NCI-H1930 (cell line): ENCODE results near the gene CHKB.

Experiments used
- DNase-seq, 2 experiments: peaks; one replicate each; lab custom pipeline; 2025; lab: John Stamatoyannopoulos, UW

CHKB gene

GRCh38 chr22:50597097-50597496, 14.4 kb upstream of the CHKB start:
- DNase-seq: no peak

DNA sequence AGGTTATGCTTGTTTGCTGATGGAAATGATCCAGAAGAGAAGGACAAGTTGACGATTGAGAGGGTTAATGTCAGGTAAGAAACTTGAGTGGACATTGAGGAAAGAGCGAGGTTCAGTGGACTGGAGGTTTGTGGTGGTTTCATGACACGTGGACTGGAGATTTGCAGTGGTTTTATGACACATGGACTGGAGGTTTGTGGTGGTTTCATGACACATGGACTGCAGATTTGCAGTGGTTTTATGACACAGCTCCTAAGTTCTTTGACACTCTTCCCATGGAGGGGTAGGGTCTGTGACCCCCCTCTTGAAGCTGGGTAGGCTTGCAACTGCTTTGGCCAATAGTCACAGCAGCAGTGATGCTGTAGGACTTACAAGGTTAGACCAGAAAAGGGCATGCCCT, 12.5 kb upstream of the CHKB start:
- no peak for DNase-seq

- DNase-seq: no peak
These were observed 4.8 kb upstream of the CHKB start for GRCh38 chr22:50587407-50587806.

DNA sequence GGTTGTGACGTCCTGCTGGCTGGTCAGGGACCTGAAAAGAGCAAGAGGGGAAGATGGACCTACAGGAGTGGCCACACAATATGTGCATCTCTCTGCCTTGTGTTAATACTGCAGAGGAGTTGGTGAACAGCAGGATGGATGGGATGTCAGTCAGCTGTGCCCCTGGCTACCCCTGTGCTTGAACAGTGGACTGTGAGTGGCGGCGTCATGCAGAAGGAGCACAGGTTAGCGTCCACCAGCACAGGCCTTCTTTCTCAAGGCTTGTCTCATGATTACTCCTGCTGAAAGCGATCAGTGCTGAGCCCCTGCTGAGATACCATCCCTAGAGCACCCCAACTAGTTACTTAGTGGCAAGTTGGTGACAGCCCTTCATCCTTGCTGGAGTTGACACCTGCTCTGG, 3.8 kb upstream of the CHKB start:
- DNase-seq: no peak

DNA sequence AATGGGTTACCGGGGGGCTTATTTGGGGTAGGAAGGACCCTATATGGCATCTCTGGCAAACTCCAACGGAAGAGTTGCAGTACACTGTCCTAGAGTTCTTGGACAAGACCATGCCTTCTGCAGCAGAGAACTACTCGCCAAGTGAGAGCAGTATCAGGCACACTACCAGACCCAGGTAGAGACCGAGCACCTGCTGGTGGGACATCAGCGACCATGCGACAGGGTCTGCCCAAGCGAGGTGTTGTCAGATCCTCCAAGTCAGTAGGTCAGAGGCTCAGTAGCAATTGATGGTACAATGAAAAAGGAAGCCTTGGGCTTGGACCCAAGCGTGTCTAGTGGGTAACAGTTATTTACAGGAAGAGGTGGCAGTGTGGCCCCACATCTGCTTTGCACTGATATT, 3.1 kb upstream of the CHKB start:
- no peak for DNase-seq

GRCh38 chr22:50585238-50585637, 2.6 kb upstream of the CHKB start:
- DNase-seq: no peak

GRCh38 chr22:50584106-50585096, 1.8 kb upstream of the CHKB start:
- DNase-seq: no peak

GRCh38 chr22:50583294-50583861, 729 bp upstream of the CHKB start:
- DNase-seq: no peak

DNA sequence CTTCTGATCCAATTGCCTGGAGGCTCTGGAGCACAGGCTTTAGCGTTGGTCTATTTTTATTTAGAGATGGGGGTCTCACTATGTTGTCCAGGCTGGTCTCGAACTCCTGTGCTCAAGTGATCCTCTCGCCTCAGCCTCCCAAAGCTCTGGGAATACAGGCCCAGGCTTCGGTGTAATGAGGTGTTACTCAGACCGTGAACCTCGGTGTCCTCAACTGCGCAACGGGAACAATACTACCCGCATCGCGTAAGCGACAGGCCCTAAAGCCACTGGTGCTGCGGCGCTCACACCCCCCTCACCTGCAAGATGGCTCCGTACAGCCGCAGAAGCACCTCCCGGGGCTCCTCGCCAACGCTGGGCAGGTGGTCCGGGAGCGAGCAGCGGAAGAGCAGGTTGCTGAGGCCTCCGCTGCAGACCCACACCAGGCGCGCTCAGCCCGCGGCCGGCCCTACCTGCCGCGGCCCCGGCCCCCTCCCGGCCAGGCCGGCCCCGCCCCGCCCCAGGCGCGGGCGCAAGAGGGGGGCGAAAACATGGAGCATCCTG, 628 bp downstream of the CHKB start:
- DNase-seq: no peak

DNA sequence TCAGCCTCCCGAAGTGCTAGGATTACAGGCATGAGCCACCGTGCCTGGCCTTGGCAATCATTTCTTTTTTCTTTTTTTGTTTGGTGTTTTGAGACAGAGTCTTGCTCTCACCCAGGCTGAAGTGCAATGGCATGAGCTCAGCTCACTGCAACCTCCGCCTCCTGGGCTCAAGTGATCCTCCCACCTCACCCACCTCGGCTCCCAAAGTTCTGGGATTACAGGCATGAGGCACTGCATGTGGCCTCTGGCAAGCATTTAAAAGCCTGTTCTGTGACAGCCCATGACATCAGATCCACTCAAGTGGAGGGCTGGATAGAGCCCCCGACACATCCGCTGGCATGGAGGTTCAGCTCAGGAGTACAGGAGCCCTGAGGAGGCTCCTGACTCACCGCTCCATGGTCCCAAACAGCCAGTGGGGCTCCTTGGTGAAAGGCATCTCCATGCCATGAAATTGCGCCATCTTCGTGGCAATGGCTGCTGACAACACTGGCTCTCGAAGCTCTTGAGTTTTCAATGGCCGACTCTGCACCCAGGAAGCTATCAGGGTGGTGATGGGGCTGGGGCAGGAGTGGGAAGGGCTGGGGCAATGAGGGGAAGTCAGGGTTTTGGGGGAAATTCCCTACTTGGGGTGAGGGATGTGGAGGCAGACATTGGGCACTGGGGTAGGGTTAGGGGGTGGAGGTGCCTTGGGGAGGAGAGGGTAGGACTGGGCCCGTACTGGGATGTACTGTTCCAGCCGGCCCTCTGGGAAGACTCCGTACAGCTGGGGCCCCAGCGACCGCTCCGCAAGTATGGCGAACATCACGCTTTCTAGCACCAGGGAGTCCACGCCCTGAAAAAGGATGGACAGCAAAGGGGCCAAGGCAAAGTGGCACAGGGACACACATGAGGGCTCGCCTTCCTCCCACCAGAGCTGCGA, 1.4 kb downstream of the CHKB start:
- no peak for DNase-seq

GRCh38 chr22:50579752-50580151, 2.9 kb downstream of the CHKB start:
- DNase-seq: no peak

DNA sequence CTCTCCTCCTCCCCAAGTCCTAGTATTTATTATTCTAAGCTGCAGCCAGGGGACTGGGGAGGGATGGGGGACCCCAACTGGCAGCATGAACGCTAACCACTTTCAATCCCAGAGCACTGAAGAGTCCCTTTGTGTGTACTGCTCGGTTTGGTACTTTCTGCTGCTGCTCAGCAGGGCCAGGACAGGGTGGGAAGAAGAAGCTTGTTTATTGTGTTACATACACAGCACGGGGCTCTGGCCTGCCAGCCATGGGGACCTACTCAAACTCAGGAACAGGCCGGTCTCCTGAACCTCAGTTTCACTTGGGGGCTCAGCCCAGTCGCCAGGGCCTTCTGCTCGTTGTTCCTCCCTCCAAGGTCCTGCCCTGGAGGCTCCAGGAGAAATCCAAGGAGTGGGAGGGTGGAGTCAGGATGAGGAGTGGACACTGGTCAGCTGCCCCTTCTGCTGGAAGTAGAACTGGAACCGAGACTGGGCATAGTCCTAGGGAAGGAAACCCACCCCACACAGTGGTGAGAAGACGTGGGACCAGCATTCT, 3.8 kb downstream of the CHKB start:
- no peak for DNase-seq

DNA sequence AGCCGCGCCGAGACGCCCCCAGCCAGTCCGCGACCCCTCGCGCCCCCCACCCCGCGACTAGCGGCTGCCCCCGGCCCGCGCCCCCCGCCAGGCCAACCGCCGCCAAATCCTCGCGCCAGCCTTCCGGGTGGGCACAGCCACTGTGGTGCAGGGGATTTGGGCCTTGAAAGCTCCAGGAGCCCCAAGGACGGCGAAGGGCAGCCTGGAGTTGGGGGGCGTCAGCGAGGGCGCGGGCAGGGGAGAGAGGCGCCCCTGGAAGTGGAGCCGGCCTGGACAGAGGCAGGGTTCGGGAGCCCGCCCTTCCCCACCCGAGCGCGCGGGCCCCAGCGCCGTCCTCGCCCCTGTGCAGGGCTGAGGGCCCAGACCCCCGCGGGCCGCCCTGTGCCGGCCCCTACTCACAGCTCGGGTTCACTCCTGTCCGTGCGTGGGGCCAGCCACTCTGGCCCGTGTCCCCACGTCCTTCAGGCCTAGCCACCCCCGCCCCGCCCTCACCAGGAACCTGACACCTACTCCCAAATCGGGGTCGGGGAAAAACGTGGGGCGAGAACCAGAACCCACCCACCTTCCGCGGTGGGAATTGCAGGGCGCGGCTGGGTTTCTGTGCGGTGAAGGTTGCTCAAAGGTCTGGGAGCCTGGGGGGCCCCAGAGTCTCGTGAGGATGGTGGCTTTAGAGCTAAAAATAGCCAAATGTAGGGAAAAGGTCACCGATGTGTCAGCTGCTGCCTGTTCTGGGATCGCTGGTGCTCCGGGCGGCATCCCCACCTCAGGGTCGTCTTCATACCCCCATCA, 4.5 kb downstream of the CHKB start, which contains the start of gene CPT1B:
Gene CPT1B (minus strand): TSS at position 441 of the 789 bp plus-strand sequence. CDS start 512 bp downstream, outside the sequence.
- no peak for DNase-seq

DNA sequence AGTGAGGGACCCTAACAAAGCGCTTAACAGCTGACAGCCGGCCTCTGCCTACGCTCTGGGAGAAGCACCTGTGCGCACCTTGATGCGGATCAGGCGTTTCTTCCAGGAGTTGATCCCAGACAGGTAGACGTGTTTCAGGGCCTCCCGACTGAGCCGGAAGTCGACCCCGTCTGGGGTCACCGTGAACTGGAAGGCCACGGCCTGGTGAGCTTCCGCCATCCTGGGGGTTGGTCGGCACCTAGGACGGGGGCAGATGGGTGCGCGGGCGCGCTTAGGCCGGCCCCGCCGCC, 5.0 kb downstream of the CHKB start:
- no peak for DNase-seq

DNA sequence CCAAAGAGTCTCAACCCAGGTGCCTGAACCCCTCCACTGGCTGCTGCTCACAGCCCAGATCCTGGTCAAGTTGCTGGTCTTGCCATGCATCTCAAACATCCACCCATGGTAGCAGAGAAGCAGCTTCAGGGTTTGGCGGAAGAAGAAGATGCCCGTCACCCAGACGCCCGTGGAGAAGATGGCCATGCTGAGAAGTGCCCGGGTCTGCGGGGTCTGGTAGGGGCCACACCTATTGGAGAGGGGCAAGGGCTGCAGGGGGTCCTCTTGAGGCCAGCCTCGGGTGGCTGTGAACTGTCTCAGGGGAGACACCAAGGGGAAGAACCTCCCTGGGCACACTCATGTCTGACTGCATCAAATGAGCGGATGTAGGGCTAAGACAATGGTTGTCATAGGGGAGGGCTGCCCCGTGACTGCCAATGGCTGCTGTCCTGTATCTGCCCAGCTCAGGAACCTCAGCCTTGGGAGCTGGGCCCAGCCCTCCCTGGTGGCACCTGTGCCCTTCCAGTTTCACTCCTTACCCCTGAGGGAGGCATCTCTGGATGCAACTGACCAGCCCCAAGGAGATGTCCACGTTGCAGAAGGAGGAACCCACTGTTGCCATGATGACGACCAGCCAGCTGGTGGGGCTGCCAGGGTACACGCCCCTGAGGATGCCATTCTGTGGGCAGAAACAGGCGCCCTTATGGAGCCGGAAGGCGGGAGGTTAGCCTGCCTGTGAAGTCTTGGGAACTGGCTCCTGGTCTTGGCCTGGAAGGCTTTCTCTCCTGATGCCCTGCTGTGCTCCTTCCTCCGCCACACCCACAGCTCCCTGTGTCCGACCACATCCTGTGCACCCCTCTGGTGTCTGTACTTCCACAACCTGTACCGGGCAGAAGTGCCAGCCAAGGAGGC, 5.6 kb downstream of the CHKB start:
- DNase-seq: no peak

DNA sequence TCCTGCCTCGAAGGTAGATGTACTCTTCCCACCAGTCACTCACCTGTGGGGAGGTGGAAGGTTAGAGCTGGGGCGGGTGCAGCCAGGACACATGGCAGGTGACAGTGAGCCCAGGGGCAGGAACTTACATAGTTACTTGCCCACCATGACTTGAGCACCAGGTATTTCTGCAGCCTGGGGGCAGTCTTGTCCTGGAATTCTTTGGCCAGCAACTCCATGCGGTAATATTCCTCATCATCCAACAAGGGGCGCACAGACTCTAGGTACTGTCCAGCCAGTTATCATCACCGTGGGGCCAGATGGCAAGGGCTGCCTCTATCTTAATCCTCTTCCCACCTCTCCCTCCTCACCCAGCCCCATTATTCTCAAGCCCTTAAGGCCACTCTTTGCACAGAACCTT, 6.6 kb downstream of the CHKB start:
- peak; percentile 17 to 39 for DNase-seq

- no peak for DNase-seq
These were observed 7.2 kb downstream of the CHKB start for GRCh38 chr22:50575426-50575941.

- DNase-seq: no peak
These were observed 8.3 kb downstream of the CHKB start for GRCh38 chr22:50574383-50574755.

DNA sequence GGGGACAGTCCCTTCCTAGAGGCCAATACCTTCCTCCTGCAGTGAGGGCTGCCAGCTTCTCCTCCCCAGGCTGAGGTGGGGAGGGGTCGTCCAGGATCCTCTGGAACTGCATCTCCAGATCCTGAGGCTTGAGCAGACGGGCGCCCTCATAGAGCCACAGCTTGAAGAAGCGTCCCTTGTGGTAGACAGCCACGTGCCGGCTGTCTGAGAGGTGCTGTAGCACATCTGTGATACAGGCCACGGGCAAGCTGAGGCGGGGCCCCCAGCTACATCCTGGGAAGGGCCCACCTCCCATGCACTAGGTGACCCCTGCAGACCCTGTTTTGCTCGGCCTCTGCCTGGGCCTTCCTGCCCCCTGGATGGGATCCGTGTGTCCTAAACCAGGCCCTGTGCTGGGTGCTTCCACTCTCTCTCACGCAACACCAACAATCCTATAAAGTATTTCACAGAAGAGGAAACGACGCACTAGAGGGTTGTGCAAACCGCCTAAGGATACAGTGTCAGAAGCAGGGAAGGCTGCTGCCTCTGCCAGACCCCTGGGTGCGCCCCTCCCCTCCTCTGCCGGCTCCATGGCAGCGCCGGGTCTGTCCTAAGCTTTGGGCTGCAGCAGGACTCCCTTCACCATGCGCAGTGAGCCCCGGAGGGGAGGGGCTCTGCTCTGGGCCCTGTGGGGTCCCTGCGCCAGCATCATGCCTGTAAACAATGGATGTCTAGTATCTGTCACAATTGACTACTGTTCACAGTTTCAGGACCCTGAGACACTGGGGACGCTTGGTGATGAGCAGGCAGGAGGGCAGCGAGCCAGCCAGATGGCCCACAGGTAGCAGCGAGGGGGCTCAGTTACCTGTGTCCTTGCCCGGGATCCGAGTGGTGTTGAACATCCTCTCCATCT, 8.9 kb downstream of the CHKB start:
- no peak for DNase-seq
